Activated CD8-positive, alpha-beta T cell treated with anti-CD3 and anti-CD28 coated beads for 36 hours (primary cell): Measurements from ENCODE around the gene DLG2. TPM values are rescaled to one million over a fixed set of nuclear protein-coding genes. Genes with fewer than 3 reads are reported as not detected.

Experiments
- ATAC-seq: fragments of 200-7000 bp; cut with Tn5 transposase; one replicate; pipeline ENCODE4 v1.10.0; 2021; ENCODE audit warnings: mild to moderate bottlenecking, moderate library complexity
- CTCF ChIA-PET: fragments of 350-600 bp; sonication (Branson Sonifier 250); formaldehyde crosslinking; loops from one replicate; lab custom pipeline; 2021; ENCODE audit warnings: antibody characterized with exemption; lab: Charles Lee
- POLR2A ChIA-PET: fragments of 350-600 bp; sonication (Branson Sonifier 250); formaldehyde crosslinking; loops from one replicate; lab custom pipeline; 2021; ENCODE audit warnings: antibody characterized with exemption; lab: Charles Lee
- DNase-seq: peaks from one replicate; pipeline ENCODE4 v3.0.0-alpha.2; 2020
- H3K27ac Mint-ChIP-seq: one replicate; pipeline ENCODE4 v1.8.0; 2021; ENCODE audit warnings: mild to moderate bottlenecking, mixed read lengths
- H3K27me3 Mint-ChIP-seq: one replicate; pipeline ENCODE4 v1.8.0; 2021; ENCODE audit warnings: mixed read lengths
- H3K36me3 Mint-ChIP-seq: one replicate; pipeline ENCODE4 v1.8.0; 2021; ENCODE audit warnings: low read depth, mixed read lengths
- H3K4me1 Mint-ChIP-seq: one replicate; pipeline ENCODE4 v1.8.0; 2021; ENCODE audit warnings: low read depth, mixed read lengths
- H3K4me3 Mint-ChIP-seq: one replicate; pipeline ENCODE4 v1.8.0; 2021; ENCODE audit warnings: mild to moderate bottlenecking, moderate library complexity, mixed read lengths
- H3K9me3 Mint-ChIP-seq: one replicate; pipeline ENCODE4 v1.8.0; 2021; ENCODE audit warnings: mixed read lengths
- intact Hi-C: fragments of 100-400 bp; cut with micrococcal nuclease; formaldehyde crosslinking; loops from one replicate; pipeline ENCODE4 v1.10.0; 2022
- total RNA-seq, 2 experiments: library from RNA; stranded (reverse); gene quantifications; one replicate each; pipeline ENCODE4 v1.2.3, GENCODE V29; 2021
- TF ChIP-seq, protein P1 (sequence below): fragments of 200-600 bp; IDR thresholded peaks from one replicate; pipeline ENCODE4 v1.8.0; 2022; ENCODE audit warnings: antibody characterized with exemption, mild to moderate bottlenecking

Gene DLG2
- total RNA-seq, 2 experiments from 2014 or later: 2.2 to 2.6 TPM

DNA sequence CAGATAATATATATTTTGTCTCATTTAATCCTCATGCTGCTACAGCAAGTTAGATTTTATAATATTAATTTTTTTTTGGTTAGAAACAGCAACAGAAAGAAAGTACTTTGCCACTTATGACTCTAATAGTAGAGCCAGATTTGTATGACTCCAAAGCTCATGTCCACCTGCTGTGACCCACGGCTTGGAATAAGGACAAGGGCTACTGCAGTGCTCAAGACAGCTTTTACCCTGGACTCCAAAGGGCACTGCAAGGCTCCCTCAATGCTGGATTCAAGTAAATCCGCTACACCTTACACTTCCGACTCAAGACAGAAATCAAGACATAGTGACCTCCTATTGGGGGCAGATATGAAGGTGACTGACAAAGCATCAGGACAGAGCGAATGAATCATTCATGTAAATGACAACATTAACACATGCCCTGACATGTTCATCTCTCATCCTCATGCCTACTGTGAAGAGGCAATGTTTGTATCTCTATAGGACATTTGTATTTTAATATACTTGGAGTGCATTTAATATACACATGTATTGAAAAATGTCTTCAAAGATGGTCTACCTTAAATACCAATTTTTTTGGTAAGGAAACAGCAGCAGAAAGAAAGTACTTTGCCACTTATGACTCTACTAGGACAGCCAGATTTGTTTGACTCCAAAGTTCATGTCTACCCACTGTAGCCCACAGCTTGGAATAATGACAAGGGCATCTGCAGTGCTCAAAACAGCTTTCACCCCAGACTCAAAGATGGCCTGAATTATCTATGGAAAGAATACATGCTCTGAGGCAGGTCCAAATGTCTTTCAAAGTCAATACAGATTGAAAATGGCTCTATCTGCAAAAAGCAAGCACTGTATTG lies 1965.4 kb downstream of the DLG2 start:
- Mint-ChIP-seq H3K9me3 (no peaks in the 10 kb centered on the region), H3K4me3 (no peak overlapping the region), H3K27ac (no peak overlapping the region), H3K4me1 (no peaks in the 10 kb centered on the region), H3K27me3 (peaks cover 2% of the 10 kb centered on the region), H3K36me3 (no peaks in the 10 kb centered on the region)
- TF ChIP-seq, protein P1, sequence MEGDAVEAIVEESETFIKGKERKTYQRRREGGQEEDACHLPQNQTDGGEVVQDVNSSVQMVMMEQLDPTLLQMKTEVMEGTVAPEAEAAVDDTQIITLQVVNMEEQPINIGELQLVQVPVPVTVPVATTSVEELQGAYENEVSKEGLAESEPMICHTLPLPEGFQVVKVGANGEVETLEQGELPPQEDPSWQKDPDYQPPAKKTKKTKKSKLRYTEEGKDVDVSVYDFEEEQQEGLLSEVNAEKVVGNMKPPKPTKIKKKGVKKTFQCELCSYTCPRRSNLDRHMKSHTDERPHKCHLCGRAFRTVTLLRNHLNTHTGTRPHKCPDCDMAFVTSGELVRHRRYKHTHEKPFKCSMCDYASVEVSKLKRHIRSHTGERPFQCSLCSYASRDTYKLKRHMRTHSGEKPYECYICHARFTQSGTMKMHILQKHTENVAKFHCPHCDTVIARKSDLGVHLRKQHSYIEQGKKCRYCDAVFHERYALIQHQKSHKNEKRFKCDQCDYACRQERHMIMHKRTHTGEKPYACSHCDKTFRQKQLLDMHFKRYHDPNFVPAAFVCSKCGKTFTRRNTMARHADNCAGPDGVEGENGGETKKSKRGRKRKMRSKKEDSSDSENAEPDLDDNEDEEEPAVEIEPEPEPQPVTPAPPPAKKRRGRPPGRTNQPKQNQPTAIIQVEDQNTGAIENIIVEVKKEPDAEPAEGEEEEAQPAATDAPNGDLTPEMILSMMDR: no peak
- no peak for DNase-seq
- intact Hi-C loops: no loop called here
- ChIA-PET POLR2A (no interaction called here), CTCF (no interaction called here)
- ATAC-seq: no peak

DNA sequence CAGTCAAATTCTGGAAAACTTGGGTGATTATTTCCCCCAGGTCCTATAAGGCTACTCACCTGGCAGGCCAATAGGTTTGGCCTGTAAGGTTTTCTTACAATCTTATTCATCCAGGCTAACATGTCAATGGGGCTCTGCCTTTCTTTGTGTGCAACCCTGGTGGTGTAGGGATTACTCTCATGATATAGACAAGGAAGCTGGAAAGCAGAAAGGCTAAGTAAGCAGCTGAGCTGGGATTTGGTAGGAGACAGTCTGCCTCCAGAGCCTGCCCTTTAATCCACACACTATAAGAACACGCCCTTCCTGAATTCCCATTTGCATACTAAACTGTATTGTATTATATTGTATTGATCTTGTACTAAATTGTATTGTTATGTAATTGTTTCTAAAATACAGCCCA lies 1967.7 kb downstream of the DLG2 start:
- DNase-seq: no peak
- ATAC-seq: no peak
- Mint-ChIP-seq H3K27me3 (peaks cover 2% of the 10 kb centered on the region), H3K36me3 (no peaks in the 10 kb centered on the region), H3K27ac (no peak overlapping the region), H3K4me1 (no peaks in the 10 kb centered on the region), H3K4me3 (no peak overlapping the region), H3K9me3 (no peaks in the 10 kb centered on the region)
- CTCF ChIA-PET: no interaction called here
- TF ChIP-seq, protein P1: no peak
- POLR2A ChIA-PET: no interaction called here
- intact Hi-C loops: no loop called here

DNA sequence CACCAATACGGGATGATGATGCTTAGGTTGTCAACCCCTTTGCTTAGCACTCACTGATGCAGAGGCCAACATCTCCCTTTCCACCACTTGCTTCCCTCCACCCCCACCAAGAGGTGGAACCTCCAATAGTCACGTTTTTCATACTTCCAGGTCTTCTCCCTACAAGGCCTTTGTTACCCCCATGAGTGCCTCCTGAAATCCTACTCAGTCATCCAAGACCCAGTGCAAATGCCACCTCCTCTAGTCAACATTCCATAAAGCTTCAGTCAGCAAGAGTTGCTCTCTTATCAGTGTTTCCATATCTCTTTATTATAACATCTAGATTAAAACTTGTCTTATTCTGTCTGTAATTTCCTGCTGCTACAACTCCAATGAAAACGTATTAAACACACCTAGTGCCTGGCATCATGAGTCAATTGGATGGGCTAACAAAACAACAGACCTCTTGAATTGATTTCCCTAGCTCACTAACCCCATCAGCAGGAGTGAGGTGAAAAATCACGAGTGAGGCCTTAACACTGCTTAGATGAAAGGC lies 1970.3 kb downstream of the DLG2 start:
- intact Hi-C loops: no loop called here
- no peaks in the 10 kb centered on the region for H3K4me1 Mint-ChIP-seq
- ATAC-seq (no peak), DNase-seq (no peak)
- CTCF ChIA-PET: no interaction called here
- H3K9me3 Mint-ChIP-seq: no peaks in the 10 kb centered on the region
- no peaks in the 10 kb centered on the region for H3K36me3 Mint-ChIP-seq
- no peak overlapping the region for H3K27ac Mint-ChIP-seq
- H3K4me3 Mint-ChIP-seq: no peak overlapping the region
- POLR2A ChIA-PET: no interaction called here
- TF ChIP-seq, protein P1: no peak
- H3K27me3 Mint-ChIP-seq: peaks cover 2% of the 10 kb centered on the region

DNA sequence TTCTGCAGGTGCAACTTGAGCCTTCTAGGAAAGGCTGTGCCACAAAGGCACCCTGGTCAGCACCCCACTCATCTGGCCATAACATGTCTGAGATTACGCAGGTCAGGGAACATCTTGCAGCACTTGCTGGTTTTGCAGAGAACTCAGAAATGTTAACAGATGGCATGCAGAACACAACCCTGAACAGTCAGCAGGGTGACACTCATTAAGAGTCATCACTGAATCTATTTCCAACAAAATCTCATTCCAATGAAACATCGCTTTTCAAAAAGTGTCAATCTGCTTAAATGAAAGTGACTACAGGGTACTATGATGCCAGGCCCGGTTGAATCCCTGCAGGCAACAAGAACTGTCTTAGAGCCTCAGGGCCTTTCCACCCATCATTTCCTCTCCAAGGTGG lies 1971.2 kb downstream of the DLG2 start:
- intact Hi-C loops: no loop called here
- TF ChIP-seq, protein P1: no peak
- H3K27ac Mint-ChIP-seq: no peak overlapping the region
- ATAC-seq (no peak), DNase-seq (no peak)
- POLR2A ChIA-PET: no interaction called here
- H3K27me3 Mint-ChIP-seq: peaks cover 2% of the 10 kb centered on the region
- CTCF ChIA-PET: no interaction called here
- H3K9me3 Mint-ChIP-seq: no peaks in the 10 kb centered on the region
- H3K4me3 Mint-ChIP-seq: no peak overlapping the region
- no peaks in the 10 kb centered on the region for H3K4me1 Mint-ChIP-seq
- H3K36me3 Mint-ChIP-seq: no peaks in the 10 kb centered on the region

DNA sequence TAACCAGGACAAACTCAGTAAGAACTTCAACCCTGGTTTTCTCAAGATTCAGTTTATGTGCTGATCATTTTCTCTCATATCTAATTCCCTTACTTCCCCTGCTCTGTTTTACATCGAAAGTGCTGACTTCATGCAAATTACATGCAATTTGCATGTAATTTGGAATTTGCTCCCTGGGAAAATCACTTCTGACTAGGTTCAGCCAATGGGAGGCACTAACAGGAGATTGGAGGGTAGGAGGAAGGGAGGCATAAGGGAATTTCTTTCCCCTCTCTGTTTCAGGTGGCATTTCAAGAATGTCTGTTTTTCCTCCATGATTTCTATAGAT lies 1977.7 kb downstream of the DLG2 start:
- Mint-ChIP-seq H3K4me1 (no peaks in the 10 kb centered on the region), H3K9me3 (no peaks in the 10 kb centered on the region), H3K36me3 (no peaks in the 10 kb centered on the region), H3K27ac (no peak overlapping the region), H3K4me3 (no peak overlapping the region), H3K27me3 (peaks cover 3% of the 10 kb centered on the region)
- no peak for ATAC-seq
- TF ChIP-seq, protein P1: no peak
- DNase-seq: no peak
- CTCF ChIA-PET: no interaction called here
- intact Hi-C loops: no loop called here
- POLR2A ChIA-PET: no interaction called here
